HTERT RPE-1 (cell line): ENCODE measurements around the gene FEV.

Source experiments
- in situ Hi-C: fragments of 300-500 bp; cut with MboI; formaldehyde crosslinking; loops from 4 replicates; pipeline ENCODE4 v1.14.3; 2020; ENCODE audit warnings: low sequenced_read_pairs

Gene FEV

GRCh38 chr2:218985021-218985324, at the start of gene FEV:
TSS of gene FEV (minus strand) at chr2:218985184. CDS start at chr2:218985075, 109 bp downstream.
- in situ Hi-C loops: no loop called here

DNA sequence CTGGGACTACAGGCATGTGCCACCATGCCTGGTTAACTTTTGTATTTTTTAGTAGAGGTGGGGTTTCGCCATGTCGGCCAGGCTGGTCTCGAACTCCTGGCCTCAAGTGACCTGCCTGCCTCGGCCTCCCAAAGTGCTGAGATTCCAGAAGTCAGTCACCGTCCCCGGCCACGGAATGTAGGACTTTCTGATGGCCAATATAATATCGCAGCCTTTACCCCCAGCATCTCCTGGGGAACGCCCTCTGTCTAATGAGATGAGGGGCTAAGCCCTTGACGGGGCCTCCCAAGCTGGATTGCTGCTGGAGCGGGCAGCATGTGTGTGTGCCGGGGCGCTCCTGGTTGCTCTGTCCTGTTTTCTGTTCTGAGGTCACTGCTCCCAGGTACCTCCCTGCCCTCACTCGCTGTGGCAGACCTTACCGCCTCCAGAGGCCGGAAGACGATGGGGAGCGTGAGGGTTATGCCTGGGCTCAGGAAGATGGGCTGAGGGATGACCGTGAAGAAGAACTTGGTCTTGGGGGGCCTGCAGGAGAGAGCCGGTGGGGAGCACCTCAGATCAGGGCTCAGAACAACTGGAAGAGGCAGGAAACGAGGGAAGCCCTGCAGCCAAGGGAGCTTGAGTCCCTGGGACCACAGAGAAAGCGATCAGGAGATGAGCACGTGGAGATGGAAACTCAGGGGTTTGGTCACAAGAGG, 47.2 kb upstream of the FEV start:
- in situ Hi-C loops: no loop called here

- in situ Hi-C loops: no loop called here
Observed at GRCh38 chr2:219031005-219031738, 46.2 kb upstream of the FEV start.

DNA sequence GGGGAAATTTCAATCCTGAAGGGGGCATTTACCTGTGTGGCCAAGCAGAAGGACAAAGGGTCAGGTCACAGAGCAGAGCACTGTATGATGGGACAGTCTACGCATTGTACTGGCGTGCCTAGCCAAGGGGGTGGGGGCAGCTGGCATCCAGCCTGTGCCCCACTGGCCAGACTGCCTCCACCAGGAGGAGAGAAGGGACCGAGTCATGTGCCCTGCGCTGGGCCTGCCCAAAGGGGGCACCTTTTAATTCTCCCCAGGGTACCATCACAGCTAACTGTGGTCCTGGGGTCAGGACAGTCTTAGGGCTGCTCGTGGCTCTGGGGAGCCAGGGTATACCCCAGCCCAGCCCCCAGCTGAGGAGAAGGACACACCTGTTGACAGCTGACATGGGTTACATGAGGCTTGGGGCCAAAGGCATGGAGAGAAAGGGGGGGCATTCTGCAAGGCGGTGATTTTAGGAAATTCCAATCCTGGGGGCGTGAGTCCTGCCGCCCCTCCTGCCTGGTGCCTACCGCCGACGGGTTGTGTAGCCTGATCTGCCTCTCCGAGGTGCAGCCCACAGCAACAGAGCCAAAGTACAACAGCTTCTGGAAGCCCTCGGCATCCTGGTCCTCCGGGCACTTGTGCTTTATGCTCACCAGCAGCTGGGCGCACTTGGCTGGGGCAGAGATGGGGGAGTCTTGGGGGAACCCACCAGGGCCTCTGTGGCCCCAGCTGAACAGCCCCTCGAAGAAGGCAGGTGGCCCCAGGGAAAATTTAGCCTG, 45.4 kb upstream of the FEV start:
- in situ Hi-C loops: no loop called here

DNA sequence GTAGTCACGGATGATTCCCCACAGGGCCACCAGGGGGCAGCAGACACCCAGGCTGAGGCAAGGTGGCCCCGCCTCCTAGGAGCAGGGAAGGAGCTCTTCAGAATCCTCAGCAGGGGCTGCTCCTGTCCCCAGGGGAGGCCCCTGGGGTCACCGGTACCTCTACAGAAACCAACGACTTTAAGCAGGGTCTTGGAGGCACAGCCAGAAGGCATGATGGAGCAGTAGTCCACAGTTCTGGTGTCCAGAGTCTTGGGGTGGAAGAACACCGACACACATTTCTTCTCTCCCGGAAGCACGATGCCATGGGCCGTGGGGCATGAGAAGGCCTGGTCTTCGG, 44.8 kb upstream of the FEV start:
- in situ Hi-C loops: no loop called here

GRCh38 chr2:219028996-219029828, 44.2 kb upstream of the FEV start:
- in situ Hi-C loops: no loop called here

DNA sequence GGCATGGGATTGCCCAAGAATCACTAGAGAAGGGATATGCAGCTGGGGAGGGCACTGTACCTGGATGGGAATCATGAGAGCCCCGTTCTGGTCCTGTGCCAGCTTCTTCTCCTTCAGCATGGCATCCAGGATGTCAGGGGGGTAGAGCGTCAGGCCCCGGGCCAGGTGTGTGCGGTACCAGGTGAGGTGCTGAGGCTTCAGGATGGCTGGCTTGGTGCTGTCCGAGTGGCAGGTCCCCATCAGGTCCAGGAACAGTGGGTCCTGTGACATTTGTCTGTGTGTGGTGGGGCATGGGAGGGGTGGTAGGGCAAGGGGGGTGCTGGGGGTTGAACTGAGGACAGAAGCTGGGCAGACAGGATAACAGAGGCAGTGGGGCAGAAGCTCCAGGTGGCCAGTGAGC, 43.2 kb upstream of the FEV start:
- in situ Hi-C loops: no loop called here

- in situ Hi-C loops: no loop called here
Observed at GRCh38 chr2:219027511-219028055, 42.6 kb upstream of the FEV start.

DNA sequence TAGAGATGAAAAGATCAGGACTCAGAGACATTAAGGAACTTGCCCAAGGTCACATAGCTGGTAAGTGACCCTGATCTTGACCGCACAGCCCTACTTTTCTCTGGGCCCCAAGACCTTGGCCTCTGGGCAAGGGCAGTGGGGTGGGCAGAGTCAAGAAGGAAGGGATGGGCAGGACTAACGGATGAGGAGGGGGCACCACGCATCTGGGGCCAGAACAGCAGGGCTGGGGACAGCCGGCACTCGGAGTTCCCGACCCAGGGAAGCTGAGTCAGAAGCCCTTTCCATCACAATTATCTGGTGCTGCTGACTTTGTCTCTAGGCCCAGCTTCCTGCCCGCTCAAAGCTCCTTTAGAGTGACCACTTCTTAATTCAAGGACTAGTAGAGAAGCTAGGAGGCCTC, 42.0 kb upstream of the FEV start:
- in situ Hi-C loops: no loop called here

GRCh38 chr2:219025637-219026585, 40.9 kb upstream of the FEV start:
- in situ Hi-C loops: no loop called here

- in situ Hi-C loops: no loop called here
Observed at GRCh38 chr2:219024059-219024458, 39.1 kb upstream of the FEV start.

DNA sequence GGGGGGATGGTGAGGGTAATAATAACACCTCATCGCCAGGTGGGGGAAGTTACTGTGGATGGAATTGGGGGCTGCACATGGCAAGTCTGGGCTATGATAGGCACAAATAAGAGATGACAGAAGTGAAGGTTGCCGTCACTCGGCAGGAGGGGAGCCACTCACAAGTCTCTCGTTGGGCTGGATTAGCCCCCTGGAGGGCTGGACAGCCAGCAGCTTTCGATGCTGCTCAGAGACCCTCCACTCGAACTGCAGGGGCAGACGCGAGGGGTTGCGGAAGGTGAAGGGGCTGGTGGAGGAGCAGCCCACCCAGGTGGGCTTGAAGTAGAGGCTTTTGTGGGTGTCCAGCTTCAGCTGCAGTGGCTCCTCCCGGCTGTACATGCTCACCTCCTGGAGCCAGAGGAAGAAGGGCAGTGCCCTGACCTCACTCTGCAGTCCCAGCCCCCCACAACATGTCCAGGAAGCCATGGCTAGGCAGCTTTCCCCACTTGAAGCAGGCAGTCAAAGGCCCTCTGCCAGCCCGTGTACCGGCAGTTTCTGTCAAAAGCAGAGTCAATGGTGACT, 38.1 kb upstream of the FEV start:
- in situ Hi-C loops: no loop called here

- in situ Hi-C loops: no loop called here
Observed at GRCh38 chr2:219022616-219023015, 37.6 kb upstream of the FEV start.

DNA sequence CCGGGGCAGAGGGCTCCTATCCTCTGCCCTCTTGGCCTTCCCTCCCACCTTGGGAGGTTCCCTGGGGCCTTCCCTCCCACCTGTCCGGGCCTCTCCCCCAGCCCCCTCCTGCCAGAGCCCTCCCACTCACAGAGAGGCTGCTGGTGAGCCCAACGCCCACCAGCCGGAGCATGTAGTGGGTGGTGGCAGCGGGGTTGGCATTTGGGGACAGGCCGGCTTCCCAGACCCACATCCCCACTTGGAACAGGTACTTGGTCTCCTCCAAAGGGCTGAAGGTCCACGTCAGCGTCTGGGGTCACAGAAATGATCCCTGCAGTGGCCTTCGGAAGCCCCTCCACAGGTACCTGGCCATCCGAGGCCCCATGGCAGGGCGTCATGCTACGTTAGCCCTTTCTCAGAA, 37.1 kb upstream of the FEV start:
- in situ Hi-C loops: no loop called here

DNA sequence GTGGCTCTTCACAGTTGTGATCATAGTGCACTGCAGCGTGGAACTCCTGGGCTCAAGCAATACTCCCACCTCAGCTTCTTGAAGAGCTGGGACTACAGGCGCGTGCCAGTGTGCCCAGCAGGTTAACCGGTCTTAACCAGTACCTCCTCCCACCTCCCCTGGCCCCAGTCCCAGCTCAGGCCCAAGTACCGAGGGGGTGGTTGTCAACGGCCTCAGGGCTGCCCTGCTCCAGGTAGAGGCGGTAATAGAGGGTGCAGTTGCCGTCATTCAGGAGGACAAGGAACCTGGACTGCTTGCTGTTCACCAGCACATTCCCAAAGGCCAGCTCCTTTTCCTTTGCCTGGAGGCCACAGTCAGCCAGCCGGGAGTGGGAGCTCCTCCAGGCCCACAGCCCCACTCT, 36.6 kb upstream of the FEV start:
- in situ Hi-C loops: no loop called here

- in situ Hi-C loops: no loop called here
Observed at GRCh38 chr2:219020604-219021365, 35.8 kb upstream of the FEV start.

DNA sequence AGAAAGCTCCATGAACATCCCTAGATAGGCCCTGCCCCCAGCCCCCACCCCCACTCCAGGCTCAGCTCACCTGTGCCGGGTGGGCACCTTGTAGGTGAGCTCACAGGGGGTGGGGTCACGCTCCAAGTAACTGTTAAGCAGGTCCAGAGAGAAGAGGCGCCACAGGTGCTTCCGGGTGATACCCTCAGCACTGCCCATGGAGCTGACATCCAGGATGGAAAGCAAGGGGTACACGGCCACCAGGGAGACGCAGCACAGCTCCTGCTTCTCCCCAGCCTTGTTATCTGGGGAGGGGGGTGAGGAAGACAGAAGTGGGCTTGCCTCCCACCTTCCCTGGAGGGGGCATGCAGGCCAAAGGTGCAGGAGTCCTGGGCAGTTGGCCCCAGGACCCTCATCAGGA, 34.5 kb upstream of the FEV start:
- in situ Hi-C loops: no loop called here

DNA sequence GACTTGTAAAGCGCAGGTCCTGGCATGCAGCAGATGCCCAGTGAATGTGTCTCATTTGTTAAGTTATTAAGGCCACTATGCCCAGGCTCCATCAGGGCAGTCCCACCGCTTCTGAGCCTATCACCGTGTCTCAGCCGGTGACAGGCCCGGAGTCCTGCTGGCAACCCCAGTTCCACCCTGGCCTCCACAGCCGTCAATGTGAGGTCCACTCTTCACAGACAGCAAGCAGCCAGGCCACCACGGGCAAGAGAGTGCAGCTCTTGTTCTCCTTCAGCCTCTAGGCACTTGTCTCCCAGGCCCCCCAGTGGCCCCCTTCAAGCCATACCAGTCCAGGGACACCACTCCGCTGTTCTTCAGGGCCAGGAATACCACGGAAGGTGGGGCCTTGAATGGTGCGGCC, 33.7 kb upstream of the FEV start:
- in situ Hi-C loops: no loop called here

DNA sequence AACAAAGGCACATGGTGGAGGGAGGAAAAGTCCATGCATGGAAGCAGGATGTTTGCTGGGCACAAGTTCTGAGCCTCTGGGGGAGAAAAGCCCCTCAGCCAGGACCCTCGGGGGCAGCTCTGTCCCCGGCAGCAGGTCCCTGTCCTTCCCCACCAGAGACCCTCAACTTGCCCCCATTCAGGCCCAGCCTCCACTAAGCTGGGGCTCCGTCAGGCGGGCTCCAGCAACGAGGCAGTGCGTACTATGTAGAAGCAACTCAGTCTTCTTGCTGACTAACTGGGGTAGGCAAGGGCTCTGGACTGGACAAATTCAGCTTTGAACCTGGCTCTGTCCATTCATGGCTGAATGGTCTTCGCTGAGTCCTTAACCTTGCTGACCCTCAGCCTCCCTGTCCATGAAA, 33.3 kb upstream of the FEV start:
- in situ Hi-C loops: no loop called here
